ENCODE results near the gene SLMAP. TPM values are rescaled to one million over a fixed set of nuclear protein-coding genes. Genes with fewer than 3 reads are reported as not detected.

The SLMAP gene
- total RNA-seq, 1 experiment from 2014 or later: 33.5 TPM

- Histone ChIP-seq H3K4me3 (ENCODE audit: insufficient read depth, low read depth, low read length) (no peak overlapping the region), H3K36me3 (replicated peaks; ENCODE audit: control insufficient read depth, insufficient read depth, low read length) (no peaks in the 10 kb centered on the region), H3K27me3 (ENCODE audit: control insufficient read depth, insufficient read depth, low read length) (no peaks in the 10 kb centered on the region)
- no peak for DNase-seq
Observed at GRCh38 chr3:57893156-57893555, 137.0 kb downstream of the SLMAP start.

- no peak for DNase-seq
- Histone ChIP-seq H3K27me3 (ENCODE audit: control insufficient read depth, insufficient read depth, low read length) (no peaks in the 10 kb centered on the region), H3K4me3 (ENCODE audit: insufficient read depth, low read depth, low read length) (no peak overlapping the region), H3K36me3 (replicated peaks; ENCODE audit: control insufficient read depth, insufficient read depth, low read length) (no peaks in the 10 kb centered on the region)
Observed at GRCh38 chr3:57893668-57894067, 137.6 kb downstream of the SLMAP start.

- no peak for DNase-seq
- Histone ChIP-seq H3K27me3 (ENCODE audit: control insufficient read depth, insufficient read depth, low read length) (no peaks in the 10 kb centered on the region), H3K36me3 (replicated peaks; ENCODE audit: control insufficient read depth, insufficient read depth, low read length) (no peaks in the 10 kb centered on the region), H3K4me3 (ENCODE audit: insufficient read depth, low read depth, low read length) (no peak overlapping the region)
Observed at GRCh38 chr3:57896031-57896430, 139.9 kb downstream of the SLMAP start.

- no peak for DNase-seq
- Histone ChIP-seq H3K27me3 (ENCODE audit: control insufficient read depth, insufficient read depth, low read length) (no peaks in the 10 kb centered on the region), H3K4me3 (ENCODE audit: insufficient read depth, low read depth, low read length) (no peak overlapping the region), H3K36me3 (replicated peaks; ENCODE audit: control insufficient read depth, insufficient read depth, low read length) (no peaks in the 10 kb centered on the region)
Observed at GRCh38 chr3:57896691-57897090, 140.6 kb downstream of the SLMAP start.

- no peak for DNase-seq
- Histone ChIP-seq H3K36me3 (replicated peaks; ENCODE audit: control insufficient read depth, insufficient read depth, low read length) (no peaks in the 10 kb centered on the region), H3K27me3 (ENCODE audit: control insufficient read depth, insufficient read depth, low read length) (no peaks in the 10 kb centered on the region), H3K4me3 (ENCODE audit: insufficient read depth, low read depth, low read length) (no peak overlapping the region)
Observed at GRCh38 chr3:57900786-57901185, 144.7 kb downstream of the SLMAP start.

- DNase-seq: no peak
- Histone ChIP-seq H3K27me3 (ENCODE audit: control insufficient read depth, insufficient read depth, low read length) (no peaks in the 10 kb centered on the region), H3K36me3 (replicated peaks; ENCODE audit: control insufficient read depth, insufficient read depth, low read length) (0 out of 2 replicates have a peak, but pooled peaks cover 2% of the 10 kb centered on the region), H3K4me3 (ENCODE audit: insufficient read depth, low read depth, low read length) (no peak overlapping the region)
Observed at GRCh38 chr3:57903124-57903890, 147.2 kb downstream of the SLMAP start.

GRCh38 chr3:57910990-57911389, 154.9 kb downstream of the SLMAP start:
- Histone ChIP-seq H3K4me3 (ENCODE audit: insufficient read depth, low read depth, low read length) (no peak overlapping the region), H3K36me3 (replicated peaks; ENCODE audit: control insufficient read depth, insufficient read depth, low read length) (peaks cover 4% of the 10 kb centered on the region), H3K27me3 (ENCODE audit: control insufficient read depth, insufficient read depth, low read length) (no peaks in the 10 kb centered on the region)
- DNase-seq: peak; percentile 17

- no peak for DNase-seq
- no peak overlapping the region for H3K4me3 ChIP-seq (ENCODE audit: insufficient read depth, low read depth, low read length)
- peaks cover 4% of the 10 kb centered on the region for H3K36me3 ChIP-seq (replicated peaks; ENCODE audit: control insufficient read depth, insufficient read depth, low read length)
- no peaks in the 10 kb centered on the region for H3K27me3 ChIP-seq (ENCODE audit: control insufficient read depth, insufficient read depth, low read length)
Observed at GRCh38 chr3:57911593-57911992, 155.5 kb downstream of the SLMAP start.

- Histone ChIP-seq H3K27me3 (ENCODE audit: control insufficient read depth, insufficient read depth, low read length) (no peaks in the 10 kb centered on the region), H3K36me3 (replicated peaks; ENCODE audit: control insufficient read depth, insufficient read depth, low read length) (peaks cover 2% of the 10 kb centered on the region), H3K4me3 (ENCODE audit: insufficient read depth, low read depth, low read length) (no peak overlapping the region)
- no peak for DNase-seq
Observed at GRCh38 chr3:57917601-57918000, 161.5 kb downstream of the SLMAP start.

- Histone ChIP-seq H3K4me3 (ENCODE audit: insufficient read depth, low read depth, low read length) (no peak overlapping the region), H3K36me3 (replicated peaks; ENCODE audit: control insufficient read depth, insufficient read depth, low read length) (peaks cover 3% of the 10 kb centered on the region), H3K27me3 (ENCODE audit: control insufficient read depth, insufficient read depth, low read length) (no peaks in the 10 kb centered on the region)
- DNase-seq: no peak
Observed at GRCh38 chr3:57918123-57918837, 162.2 kb downstream of the SLMAP start.

- Histone ChIP-seq H3K36me3 (replicated peaks; ENCODE audit: control insufficient read depth, insufficient read depth, low read length) (peaks cover 3% of the 10 kb centered on the region), H3K27me3 (ENCODE audit: control insufficient read depth, insufficient read depth, low read length) (no peaks in the 10 kb centered on the region), H3K4me3 (ENCODE audit: insufficient read depth, low read depth, low read length) (no peak overlapping the region)
- no peak for DNase-seq
Observed at GRCh38 chr3:57919987-57920386, 163.9 kb downstream of the SLMAP start.

GRCh38 chr3:57923101-57923500, 167.0 kb downstream of the SLMAP start:
- Histone ChIP-seq H3K4me3 (ENCODE audit: insufficient read depth, low read depth, low read length) (no peak overlapping the region), H3K27me3 (ENCODE audit: control insufficient read depth, insufficient read depth, low read length) (no peaks in the 10 kb centered on the region), H3K36me3 (replicated peaks; ENCODE audit: control insufficient read depth, insufficient read depth, low read length) (peaks cover 3% of the 10 kb centered on the region)
- DNase-seq: no peak

- Histone ChIP-seq H3K36me3 (replicated peaks; ENCODE audit: control insufficient read depth, insufficient read depth, low read length) (peaks cover 3% of the 10 kb centered on the region), H3K27me3 (ENCODE audit: control insufficient read depth, insufficient read depth, low read length) (no peaks in the 10 kb centered on the region), H3K4me3 (ENCODE audit: insufficient read depth, low read depth, low read length) (no peak overlapping the region)
- DNase-seq: no peak
Observed at GRCh38 chr3:57923752-57924151, 167.6 kb downstream of the SLMAP start.

GRCh38 chr3:57927166-57927565, 171.1 kb downstream of the SLMAP start:
- no peaks in the 10 kb centered on the region for H3K27me3 ChIP-seq (ENCODE audit: control insufficient read depth, insufficient read depth, low read length)
- no peak overlapping the region for H3K4me3 ChIP-seq (ENCODE audit: insufficient read depth, low read depth, low read length)
- DNase-seq: no peak
- peaks cover 1% of the 10 kb centered on the region; the same call in 1 of the 2 replicates for H3K36me3 ChIP-seq (replicated peaks; ENCODE audit: control insufficient read depth, insufficient read depth, low read length)

GRCh38 chr3:57927916-57928315, 171.8 kb downstream of the SLMAP start:
- DNase-seq: no peak
- H3K4me3 ChIP-seq (ENCODE audit: insufficient read depth, low read depth, low read length): no peak overlapping the region
- H3K36me3 ChIP-seq (replicated peaks; ENCODE audit: control insufficient read depth, insufficient read depth, low read length): peaks cover 1% of the 10 kb centered on the region; the same call in 1 of the 2 replicates
- H3K27me3 ChIP-seq (ENCODE audit: control insufficient read depth, insufficient read depth, low read length): no peaks in the 10 kb centered on the region
